ENCODE data around the gene FGF12. TPM values are rescaled to one million over a fixed set of nuclear protein-coding genes. Genes with fewer than 3 reads are reported as not detected.
A peak's percentile ranks its signal among the peaks of the same experiment; 100 is the strongest.

FGF12 gene
- polyA plus RNA-seq, 10 donors = 1.3 to 6.5 (median 3.1) TPM

DNA sequence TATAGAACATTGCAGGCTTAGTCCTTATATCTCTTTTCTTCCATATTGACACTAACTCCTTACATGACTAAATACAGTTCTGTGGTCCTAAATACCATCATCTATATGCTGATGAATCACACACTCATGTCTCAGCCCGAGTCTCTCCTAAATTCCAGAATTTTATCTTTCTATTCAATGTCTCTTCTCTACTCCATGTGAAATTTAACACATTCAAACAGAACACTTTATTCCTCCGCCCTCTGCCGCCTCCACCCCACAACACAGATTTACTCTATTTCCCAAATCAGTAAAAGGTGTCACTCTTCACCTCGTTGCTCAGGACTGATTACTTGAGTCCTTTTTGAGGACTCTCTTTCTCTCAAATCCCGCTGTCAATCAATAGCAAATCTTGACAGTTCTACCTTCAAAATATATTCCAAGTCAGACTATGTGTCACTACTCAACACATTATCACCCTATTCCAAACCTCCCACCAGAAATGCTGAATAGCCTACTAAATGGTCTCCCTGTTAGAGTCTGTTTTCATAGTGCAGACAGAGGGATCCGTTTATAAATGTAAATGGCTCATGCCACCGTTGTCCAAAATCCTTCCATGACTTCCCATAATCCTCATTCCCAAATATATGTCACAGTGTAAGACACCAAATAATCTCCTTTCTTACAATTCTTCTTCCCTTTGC, 230.3 kb downstream of the FGF12 start:
- no peak for DNase-seq

DNA sequence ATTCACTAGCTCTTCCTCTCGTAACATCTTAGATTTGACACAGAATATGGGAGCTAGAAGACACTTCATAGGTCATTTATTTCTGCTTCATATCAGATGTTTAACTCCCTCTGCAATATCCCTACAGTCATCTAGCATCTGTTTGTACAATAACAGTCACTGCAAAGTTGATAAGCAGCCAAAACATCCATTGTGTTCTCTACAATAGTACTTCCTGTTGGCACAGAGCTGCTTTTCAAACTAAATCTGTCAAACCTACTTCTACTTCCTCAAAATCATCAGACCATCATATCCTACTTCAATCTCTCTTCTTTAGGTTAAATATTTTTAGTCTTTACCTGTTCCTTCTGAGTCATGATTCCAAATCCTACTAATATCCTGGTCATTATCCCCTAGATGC, 233.2 kb downstream of the FGF12 start:
- DNase-seq = peak in 1 of 3 donors; percentile 33

DNA sequence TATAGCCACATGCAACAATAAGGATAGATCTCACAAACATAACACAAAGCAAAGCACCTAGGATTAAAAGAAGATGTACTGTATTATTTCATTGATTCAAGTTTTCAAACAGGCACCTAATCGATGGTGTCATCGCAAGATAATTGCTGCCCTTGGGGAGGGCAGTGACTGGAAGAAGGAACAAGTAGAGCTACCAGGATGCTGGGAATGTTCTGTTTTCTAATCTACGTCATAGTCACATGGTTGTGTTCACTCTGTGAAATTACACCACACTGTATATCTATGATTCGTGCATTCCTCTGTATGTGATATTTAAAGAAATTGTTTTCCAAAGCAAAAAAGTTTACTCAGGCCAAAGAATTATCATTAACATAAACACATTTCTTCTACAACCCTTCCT, 236.6 kb downstream of the FGF12 start:
- DNase-seq = no peak

DNA sequence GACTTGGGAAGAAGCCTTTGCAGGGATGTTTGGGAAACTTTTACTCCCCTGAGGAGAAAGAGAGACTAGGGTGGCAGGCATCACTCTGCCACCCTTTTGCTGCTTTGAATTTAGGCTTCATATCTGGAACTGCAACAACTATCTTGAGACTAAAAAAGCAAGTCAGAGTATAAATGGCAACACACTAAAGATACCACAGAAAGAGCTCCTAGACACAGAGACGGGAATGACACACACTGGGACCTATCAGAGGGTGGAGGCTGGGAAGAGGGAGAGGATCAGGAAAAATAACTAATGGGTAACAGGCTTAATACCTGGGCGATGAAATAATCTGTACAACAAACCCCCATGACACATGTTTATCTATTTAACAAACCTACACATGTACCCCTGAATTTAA, 237.8 kb downstream of the FGF12 start:
- no peak for DNase-seq

DNA sequence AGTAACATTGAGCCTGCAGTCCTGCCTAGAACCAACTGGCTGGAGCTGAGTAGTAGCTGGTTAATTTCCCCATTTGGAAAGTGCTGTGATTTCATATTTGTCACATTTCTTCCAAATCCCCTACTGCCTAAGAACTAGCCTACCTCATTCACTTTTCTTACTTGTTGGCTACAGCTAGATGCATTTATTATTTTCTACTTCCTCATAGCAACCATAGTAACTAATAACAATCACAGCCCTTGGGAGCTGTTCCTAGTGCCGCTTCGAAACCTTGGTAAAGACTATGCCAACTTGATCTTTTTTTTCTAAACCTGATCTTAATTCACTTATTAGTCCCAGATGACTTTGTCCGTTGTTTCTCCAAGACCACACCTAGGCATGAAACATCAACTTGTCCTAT, 240.3 kb downstream of the FGF12 start:
- peak in 2 of 3 donors; percentile 4 to 23 for DNase-seq

DNA sequence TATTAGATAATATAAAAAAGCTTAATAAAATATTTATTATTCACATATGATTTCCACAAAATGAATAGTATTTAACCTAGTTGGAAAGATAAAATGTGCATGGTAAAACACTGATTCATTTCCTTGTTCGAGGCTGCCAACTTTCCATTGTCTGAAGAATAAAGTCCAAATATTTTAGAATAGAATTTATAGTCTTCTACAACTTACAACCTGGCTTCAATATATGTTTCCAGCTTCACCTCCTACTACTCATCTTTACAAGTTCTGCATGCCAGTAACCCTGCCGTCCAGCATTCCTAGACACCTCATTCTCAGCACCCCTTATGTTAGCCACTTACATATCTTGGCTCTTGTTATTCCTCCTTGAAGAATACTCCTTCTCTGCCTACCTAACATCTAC, 244.5 kb downstream of the FGF12 start:
- DNase-seq = peak; percentile 6 to 39 (median 10)

DNA sequence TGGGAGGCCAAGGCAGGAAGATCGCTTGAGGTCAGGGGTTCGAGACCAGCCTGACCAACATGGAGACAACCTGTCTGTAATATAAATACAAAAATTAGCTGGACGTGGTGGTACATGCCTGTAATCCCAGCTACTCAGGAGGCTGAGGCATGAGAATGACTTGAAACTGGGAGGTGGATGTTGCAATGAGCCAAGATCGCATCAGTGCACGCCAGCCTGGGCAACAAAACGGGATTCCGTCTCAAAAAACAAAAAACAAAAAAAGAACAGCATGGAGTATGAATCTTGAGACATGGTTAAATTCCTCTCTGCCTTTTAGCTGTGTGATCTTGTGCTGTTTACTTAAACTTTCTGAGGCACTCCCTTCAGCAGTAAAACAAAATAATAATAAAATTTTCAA, 244.9 kb downstream of the FGF12 start:
- no peak for DNase-seq

DNA sequence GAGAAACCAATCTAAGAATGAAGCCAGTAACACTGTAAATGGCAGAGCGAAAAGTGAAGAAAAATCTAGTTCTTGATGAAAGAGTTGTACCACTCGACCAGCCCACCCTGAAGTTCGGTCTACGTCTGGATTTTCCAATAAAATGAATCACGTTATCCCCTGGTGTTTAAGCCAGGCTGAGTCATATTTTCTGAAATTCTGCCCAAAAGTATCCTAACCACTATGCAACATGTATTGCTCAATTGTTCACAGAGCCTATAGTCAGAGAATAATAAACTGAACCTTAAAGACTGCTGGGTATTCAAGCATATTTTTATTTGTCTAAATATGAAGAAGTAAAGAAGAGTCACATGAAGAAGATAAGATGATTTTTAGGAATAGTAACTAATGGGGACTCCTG, 245.7 kb downstream of the FGF12 start:
- DNase-seq = peak in 1 of 3 donors; percentile 51

DNA sequence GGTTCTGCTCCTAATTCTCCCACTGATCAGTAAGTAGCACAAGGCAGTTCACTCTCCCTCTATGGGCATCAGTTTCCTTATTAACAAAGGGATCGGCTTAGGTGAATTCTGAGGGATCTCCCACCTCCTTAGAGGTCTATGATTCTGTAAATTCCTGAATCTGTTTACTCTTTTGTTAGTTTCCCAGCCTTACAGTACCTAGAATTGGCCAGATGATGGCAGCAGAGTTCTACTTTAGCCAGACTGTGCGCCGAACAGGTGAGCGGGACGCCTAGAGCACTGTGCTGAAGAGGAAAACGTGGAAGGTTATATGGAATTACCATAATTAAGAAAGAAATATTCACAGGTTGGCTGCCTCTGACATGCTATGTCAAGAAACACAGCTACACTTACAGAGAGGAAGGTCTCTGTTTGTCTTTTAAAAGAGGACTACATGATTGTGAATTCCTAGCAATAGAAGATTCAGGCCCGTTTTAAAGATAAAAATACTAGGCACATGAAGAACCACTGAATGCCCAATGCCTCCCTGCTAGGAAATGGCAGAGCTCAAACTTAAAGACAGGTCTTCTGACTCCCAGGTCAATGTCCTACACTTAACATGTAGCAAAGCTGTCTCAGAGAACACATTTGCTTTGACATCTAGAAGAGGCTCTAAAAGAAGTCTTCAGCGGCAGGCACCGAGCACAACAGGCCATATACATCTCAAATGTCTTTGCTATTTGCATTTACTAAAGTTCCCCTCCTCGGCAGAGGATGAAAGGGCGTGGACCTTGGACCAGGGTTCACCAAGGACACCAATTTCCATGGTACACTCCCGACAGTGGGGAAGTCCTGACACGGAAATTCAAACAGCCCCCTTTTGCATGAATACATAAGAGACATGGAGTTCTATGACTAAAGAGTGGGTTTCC, 259.9 kb downstream of the FGF12 start:
- DNase-seq = peak; percentile 23 to 58 (median 40)

DNA sequence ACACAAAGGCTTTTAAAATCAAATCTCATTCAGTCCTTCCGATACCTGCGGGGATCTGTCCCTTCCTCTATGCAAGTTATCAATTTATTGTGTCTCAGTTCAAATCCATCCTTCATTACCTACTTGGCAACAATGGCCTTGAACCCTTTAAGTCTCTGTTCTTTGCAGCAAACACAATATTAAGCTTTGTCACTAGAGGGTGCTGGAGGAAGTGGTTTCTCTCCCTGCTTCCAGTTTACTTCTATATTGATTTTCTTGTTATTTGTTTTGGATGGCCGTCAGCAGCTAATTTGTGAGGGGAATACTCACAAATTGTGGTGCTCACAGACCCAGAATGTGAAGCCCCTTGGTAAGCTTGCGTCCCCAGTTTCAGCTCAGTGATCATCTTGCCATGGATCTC, 278.3 kb downstream of the FGF12 start:
- no peak for DNase-seq

DNA sequence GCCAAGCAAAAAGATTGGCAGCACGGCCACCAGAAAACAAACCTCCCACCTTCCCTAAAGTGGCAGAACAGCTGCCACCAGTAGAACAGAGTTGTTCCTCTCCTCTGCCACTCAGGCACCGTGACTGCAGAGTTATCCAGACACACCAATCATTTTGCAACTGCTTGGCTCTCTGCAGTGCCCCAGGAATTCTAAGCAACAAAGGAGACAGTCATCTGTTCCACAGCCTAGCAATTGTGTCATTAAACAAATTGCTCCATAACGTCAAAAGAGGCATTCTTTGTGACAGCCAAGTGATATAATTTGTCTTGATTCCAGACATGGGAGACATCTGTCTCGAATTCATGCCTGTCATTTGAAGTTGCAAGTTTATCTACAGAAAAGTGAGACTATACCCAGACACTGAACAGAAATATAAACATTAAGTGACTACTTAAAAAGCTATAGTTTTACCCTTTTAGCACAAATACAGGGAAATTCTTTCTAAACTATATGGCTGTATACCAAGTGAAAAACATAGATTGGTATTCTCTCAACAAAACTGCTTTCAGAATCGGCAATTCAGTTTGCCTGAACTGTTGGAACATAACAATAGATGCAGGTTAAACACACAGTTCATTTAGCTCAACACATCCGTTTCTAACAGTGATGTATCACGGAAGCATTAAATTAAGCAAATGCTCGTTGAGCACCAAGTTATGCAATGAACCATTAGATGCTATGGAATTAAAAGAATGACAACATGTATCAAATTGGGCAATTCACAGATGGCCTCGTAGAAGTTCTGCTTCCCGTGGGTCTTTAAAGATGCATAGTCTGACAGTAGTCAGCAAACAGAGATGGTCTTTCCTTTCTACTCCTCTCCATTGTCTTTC, 281.3 kb downstream of the FGF12 start:
- DNase-seq = peak in 2 of 3 donors; percentile 15 to 48

DNA sequence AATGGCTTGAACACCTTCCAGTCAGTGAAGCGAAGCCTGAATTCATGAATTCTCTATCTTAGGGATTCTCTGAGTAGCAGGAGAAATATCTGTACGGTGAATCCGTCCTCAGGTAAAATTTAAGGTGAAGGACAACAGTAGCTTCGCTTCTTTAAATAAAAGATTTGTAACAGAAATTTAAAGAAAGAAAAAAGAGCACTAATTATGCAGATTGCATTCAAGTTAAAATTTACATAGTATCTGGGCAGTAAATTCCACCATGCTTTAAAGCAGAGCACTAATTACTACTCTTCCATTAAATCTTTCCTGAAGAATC, 282.6 kb downstream of the FGF12 start:
- no peak for DNase-seq

DNA sequence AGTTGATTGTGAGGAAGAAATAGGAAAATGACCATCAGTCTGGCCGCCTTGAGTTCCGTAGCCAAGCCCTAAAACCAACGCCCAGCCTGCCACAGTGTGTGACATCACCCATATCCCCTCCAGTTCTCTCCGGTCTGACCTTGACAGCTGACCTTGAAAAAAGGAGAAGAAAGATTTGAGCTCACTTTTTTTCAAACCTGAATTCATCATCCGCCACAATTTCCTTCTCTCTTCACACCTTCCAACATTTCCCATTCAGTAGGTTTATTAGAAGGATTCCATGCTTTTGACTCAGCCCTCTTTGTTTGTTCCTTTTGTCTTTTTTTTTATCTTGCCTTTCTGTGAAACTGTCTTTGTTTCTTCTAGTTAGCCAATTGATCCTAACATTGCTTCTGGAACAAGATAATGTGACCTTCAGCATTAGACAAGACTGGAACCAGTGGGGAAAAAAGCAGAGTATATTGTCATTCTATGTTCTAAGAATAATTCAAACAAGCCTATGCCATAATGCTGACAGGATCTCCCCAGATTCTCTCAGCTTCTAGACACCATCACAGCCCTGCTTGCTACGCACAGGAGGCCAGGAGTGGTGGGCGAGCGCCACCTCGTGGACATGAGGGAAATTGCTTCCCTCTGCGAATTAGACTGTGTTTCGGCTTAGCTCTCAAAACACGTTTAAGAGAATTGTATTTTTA, 283.1 kb downstream of the FGF12 start:
- DNase-seq = peak; percentile 40 to 83 (median 72)

DNA sequence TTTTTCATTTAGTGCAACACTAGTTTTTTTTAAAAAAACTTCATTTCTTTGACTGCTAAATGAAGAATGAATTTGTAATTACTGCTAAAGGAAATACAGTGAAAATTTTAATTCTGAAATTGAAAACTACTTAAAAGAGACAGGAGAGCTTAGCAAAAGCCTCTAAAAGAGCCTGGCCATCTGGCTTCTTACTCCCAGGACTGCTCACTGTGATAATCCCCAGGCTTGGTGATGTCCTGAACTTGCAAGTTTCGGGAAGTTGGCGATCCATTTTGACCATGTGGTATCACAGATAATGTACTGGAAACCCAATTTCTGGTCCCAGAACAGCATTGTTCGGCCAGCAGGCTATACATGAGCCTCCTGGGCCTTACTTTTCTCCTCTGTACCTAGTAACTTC, 292.1 kb downstream of the FGF12 start:
- DNase-seq = no peak

DNA sequence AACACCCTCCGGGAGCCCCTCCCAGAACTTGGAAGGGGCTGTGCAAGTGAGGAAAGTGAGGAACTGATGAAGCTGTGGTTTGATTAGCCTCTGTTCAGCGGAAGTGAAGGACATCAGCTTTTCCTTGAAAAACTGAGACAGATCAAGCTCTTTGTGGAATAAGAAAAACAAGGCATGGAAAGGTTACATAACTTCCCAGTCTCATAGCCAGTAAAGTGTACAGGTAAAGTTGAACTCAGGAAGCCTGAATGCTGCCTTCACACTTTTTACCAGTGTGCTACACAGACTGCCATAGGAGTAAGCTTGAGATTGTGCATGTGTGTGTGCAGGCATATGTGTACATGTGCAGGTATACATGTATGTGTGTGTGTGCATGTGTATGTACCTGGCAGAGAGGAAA, 293.2 kb downstream of the FGF12 start:
- no peak for DNase-seq

DNA sequence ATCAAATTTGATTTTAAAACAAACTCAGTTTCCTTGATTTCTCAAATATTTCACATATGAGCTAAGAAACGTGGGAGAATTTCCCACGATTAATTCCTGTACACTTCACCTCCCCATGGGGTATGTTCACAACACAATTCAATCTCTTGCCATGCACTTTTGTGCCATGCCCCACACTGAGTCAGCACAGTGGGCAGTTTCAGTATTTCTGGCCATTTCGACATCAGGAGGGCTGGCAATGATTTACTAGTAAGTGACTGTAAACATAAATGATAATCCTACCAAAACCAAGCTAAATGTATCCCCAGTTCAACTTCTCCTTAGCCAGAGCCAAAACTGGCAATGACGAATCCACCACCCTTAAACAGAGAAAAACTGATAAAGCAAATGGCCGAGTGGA, 293.6 kb downstream of the FGF12 start:
- no peak for DNase-seq

DNA sequence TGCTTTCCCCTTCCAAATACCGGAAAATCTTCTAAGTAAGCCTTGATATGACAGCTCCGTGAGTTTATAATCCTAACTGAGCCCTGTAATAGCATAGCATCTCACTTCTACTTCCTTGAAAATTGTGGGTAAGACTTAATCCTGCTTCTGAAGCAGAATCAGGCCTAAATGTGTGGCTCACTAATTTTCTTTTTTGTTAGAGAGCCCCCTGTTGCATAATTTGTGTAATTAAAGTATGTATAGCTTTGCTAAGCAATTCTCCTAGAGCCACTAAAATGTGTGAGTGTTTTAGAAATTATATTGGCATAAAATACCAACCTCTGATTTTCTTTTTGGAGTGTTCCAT, 304.4 kb downstream of the FGF12 start:
- DNase-seq = peak in 1 of 3 donors; percentile 39

DNA sequence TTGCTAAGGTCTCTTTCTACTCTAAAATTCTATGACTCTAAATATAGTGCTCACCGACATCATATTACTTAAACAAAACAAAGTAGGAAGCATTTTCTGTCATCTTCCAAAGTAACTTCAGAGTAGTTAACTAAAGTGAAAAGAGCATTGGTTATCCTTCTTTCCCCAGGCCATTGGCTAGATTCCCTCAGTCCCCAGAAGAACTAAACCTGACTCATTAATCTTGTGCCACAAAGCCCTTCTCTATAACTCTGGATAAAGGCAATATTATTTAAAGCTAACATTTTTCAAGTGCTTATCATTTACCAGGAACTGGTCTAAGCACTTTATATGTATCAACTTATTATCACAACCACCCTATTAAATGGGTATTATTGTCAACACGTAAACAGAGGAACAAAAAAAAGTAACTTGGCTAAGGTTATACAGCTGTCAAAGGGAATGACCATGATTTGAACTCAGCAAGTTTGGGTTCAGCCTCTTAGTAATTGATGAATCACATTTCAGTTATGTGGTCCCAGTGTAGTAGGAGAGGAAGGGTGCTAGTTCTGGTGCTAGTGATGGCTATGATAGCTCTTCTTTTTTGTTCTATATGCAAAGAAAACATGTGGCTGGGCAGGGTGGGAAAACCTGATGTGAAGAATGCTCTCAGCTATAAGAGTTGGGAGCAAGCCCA, 304.9 kb downstream of the FGF12 start:
- no peak for DNase-seq

DNA sequence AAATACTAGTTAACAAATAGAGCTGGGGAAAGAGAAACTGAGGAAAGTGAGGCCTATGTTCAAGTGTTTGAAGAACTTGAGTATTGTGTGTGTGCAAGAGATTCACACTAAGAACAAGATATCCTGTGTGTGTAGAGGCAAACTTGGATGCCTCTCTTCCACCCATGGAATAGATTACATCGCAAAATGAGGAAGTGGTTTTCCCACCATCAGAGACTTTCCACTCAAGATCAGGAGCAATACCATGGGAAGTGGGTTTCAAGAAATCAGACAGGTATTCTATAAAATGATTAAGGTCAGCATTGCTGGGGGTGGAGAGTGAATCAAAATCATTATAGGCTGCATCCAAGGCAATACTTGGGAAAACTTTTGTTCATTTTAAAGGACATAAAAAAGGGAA, 308.0 kb downstream of the FGF12 start:
- no peak for DNase-seq

DNA sequence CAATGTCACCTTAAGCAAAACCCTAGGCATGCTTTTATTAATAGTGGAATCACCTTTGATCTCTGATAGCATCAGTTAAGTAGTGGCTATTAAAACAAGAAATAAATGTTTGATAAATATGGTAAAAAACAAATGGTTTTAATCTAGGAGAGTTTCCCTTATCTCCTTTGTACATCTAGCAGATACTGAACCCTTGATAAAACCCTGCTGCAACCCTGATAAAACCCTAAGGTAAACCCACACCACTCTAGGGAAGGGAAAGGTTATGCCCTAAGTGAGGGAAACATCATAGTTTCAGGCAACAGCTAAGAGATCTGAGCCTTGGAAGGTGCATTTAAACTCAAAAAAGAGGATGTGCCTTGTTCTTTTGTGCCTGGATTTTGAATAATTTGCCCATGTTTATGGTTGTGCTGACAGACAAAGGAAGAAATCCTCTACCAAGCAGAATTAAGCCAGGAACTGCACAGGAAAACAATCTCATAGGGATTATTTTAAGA, 309.7 kb downstream of the FGF12 start:
- no peak for DNase-seq

DNA sequence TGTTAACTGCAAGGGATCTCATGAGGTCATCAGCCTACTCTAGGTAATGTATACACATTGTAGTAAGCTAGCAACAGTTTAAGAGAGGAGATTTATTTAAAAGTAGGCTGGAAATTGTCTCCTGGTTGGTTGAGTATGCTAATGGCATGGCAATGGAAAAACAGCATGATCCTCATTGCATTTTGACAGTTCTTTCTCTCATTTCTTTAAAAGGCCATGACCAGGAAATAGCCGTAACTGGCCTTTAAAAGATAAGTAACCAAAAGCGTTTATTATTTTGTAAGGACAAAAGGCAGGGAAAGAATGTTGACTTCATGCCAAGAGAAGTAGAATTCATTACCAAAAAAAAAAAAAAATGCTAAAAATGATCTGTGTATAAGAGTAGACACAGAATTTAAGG, 310.3 kb downstream of the FGF12 start:
- no peak for DNase-seq
